Measurements from ENCODE around the gene NFIC.
"Not testable (repeated sequence)": the region's sequence is repeated elsewhere in the genome, so short reads cannot be mapped to it uniquely, and the experiment has no call there.

Gene NFIC

GRCh38 chr19:3450796-3451411, 84.5 kb downstream of the NFIC start:
- Histone ChIP-seq H3K36me3 (ENCODE audit: control insufficient read depth, insufficient read depth, low read length) (no peaks in the 10 kb centered on the region), H3K4me1 (ENCODE audit: control insufficient read depth, insufficient read depth, low read length) (no peaks in the 10 kb centered on the region), H3K4me3 (ENCODE audit: low read depth, low read length) (no peak overlapping the region), H3K9ac (ENCODE audit: low read depth, low read length) (no peak overlapping the region), H3K9me3 (ENCODE audit: control insufficient read depth, insufficient read depth, low read length) (no peaks in the 10 kb centered on the region), H3K27me3 (ENCODE audit: control insufficient read depth, insufficient read depth, low read length) (no peaks in the 10 kb centered on the region)

GRCh38 chr19:3451451-3451866, 85.1 kb downstream of the NFIC start:
- Histone ChIP-seq H3K4me3 (ENCODE audit: low read depth, low read length) (no peak overlapping the region), H3K4me1 (ENCODE audit: control insufficient read depth, insufficient read depth, low read length) (no peaks in the 10 kb centered on the region), H3K27me3 (ENCODE audit: control insufficient read depth, insufficient read depth, low read length) (no peaks in the 10 kb centered on the region), H3K9ac (ENCODE audit: low read depth, low read length) (no peak overlapping the region), H3K36me3 (ENCODE audit: control insufficient read depth, insufficient read depth, low read length) (no peaks in the 10 kb centered on the region), H3K9me3 (ENCODE audit: control insufficient read depth, insufficient read depth, low read length) (no peaks in the 10 kb centered on the region)

GRCh38 chr19:3452171-3452941, 86.0 kb downstream of the NFIC start:
- Histone ChIP-seq H3K4me3 (ENCODE audit: low read depth, low read length) (no peak overlapping the region), H3K27me3 (ENCODE audit: control insufficient read depth, insufficient read depth, low read length) (peaks cover 2% of the 10 kb centered on the region), H3K9ac (ENCODE audit: low read depth, low read length) (no peak overlapping the region), H3K4me1 (ENCODE audit: control insufficient read depth, insufficient read depth, low read length) (no peaks in the 10 kb centered on the region), H3K9me3 (ENCODE audit: control insufficient read depth, insufficient read depth, low read length) (no peaks in the 10 kb centered on the region), H3K36me3 (ENCODE audit: control insufficient read depth, insufficient read depth, low read length) (no peaks in the 10 kb centered on the region)

GRCh38 chr19:3452942-3453214, 86.5 kb downstream of the NFIC start:
- H3K4me1 ChIP-seq (ENCODE audit: control insufficient read depth, insufficient read depth, low read length); H3K36me3 ChIP-seq (ENCODE audit: control insufficient read depth, insufficient read depth, low read length); H3K27me3 ChIP-seq (ENCODE audit: control insufficient read depth, insufficient read depth, low read length); H3K9me3 ChIP-seq (ENCODE audit: control insufficient read depth, insufficient read depth, low read length); H3K4me3 ChIP-seq (ENCODE audit: low read depth, low read length); H3K9ac ChIP-seq (ENCODE audit: low read depth, low read length): not testable (repeated sequence)

- peaks cover 16% of the 10 kb centered on the region for H3K27me3 ChIP-seq (ENCODE audit: control insufficient read depth, insufficient read depth, low read length)
- H3K4me3 ChIP-seq (ENCODE audit: low read depth, low read length), result no peak overlapping the region
- no peaks in the 10 kb centered on the region for H3K9me3 ChIP-seq (ENCODE audit: control insufficient read depth, insufficient read depth, low read length)
- no peaks in the 10 kb centered on the region for H3K4me1 ChIP-seq (ENCODE audit: control insufficient read depth, insufficient read depth, low read length)
- H3K36me3 ChIP-seq (ENCODE audit: control insufficient read depth, insufficient read depth, low read length), result no peaks in the 10 kb centered on the region
- no peak overlapping the region for H3K9ac ChIP-seq (ENCODE audit: low read depth, low read length)
Observed at GRCh38 chr19:3453840-3454239, 87.5 kb downstream of the NFIC start.

- no peaks in the 10 kb centered on the region for H3K36me3 ChIP-seq (ENCODE audit: control insufficient read depth, insufficient read depth, low read length)
- peaks cover 18% of the 10 kb centered on the region for H3K27me3 ChIP-seq (ENCODE audit: control insufficient read depth, insufficient read depth, low read length)
- H3K9ac ChIP-seq (ENCODE audit: low read depth, low read length), result no peak overlapping the region
- H3K4me3 ChIP-seq (ENCODE audit: low read depth, low read length), result no peak overlapping the region
- H3K9me3 ChIP-seq (ENCODE audit: control insufficient read depth, insufficient read depth, low read length), result no peaks in the 10 kb centered on the region
- H3K4me1 ChIP-seq (ENCODE audit: control insufficient read depth, insufficient read depth, low read length), result no peaks in the 10 kb centered on the region
Observed at GRCh38 chr19:3454656-3455392, 88.4 kb downstream of the NFIC start.

GRCh38 chr19:3455393-3455955, 89.1 kb downstream of the NFIC start:
- no peaks in the 10 kb centered on the region for H3K4me1 ChIP-seq (ENCODE audit: control insufficient read depth, insufficient read depth, low read length)
- H3K9me3 ChIP-seq (ENCODE audit: control insufficient read depth, insufficient read depth, low read length), result no peaks in the 10 kb centered on the region
- no peak overlapping the region for H3K4me3 ChIP-seq (ENCODE audit: low read depth, low read length)
- H3K9ac ChIP-seq (ENCODE audit: low read depth, low read length), result no peak overlapping the region
- no peaks in the 10 kb centered on the region for H3K36me3 ChIP-seq (ENCODE audit: control insufficient read depth, insufficient read depth, low read length)
- peaks cover 25% of the 10 kb centered on the region for H3K27me3 ChIP-seq (ENCODE audit: control insufficient read depth, insufficient read depth, low read length)

GRCh38 chr19:3455960-3456601, 89.7 kb downstream of the NFIC start:
- Histone ChIP-seq H3K9ac (ENCODE audit: low read depth, low read length) (no peak overlapping the region), H3K4me1 (ENCODE audit: control insufficient read depth, insufficient read depth, low read length) (no peaks in the 10 kb centered on the region), H3K36me3 (ENCODE audit: control insufficient read depth, insufficient read depth, low read length) (no peaks in the 10 kb centered on the region), H3K4me3 (ENCODE audit: low read depth, low read length) (no peak overlapping the region), H3K27me3 (ENCODE audit: control insufficient read depth, insufficient read depth, low read length) (peaks cover 30% of the 10 kb centered on the region), H3K9me3 (ENCODE audit: control insufficient read depth, insufficient read depth, low read length) (no peaks in the 10 kb centered on the region)

GRCh38 chr19:3456925-3457527, 90.6 kb downstream of the NFIC start:
- no peak overlapping the region for H3K9ac ChIP-seq (ENCODE audit: low read depth, low read length)
- no peaks in the 10 kb centered on the region for H3K9me3 ChIP-seq (ENCODE audit: control insufficient read depth, insufficient read depth, low read length)
- no peaks in the 10 kb centered on the region for H3K36me3 ChIP-seq (ENCODE audit: control insufficient read depth, insufficient read depth, low read length)
- H3K4me1 ChIP-seq (ENCODE audit: control insufficient read depth, insufficient read depth, low read length), result no peaks in the 10 kb centered on the region
- peaks cover 34% of the 10 kb centered on the region for H3K27me3 ChIP-seq (ENCODE audit: control insufficient read depth, insufficient read depth, low read length)
- H3K4me3 ChIP-seq (ENCODE audit: low read depth, low read length), result peak overlapping the region; percentile 13

GRCh38 chr19:3457528-3458228, 91.3 kb downstream of the NFIC start:
- H3K4me3 ChIP-seq (ENCODE audit: low read depth, low read length), result peak overlapping the region; percentile 13
- H3K27me3 ChIP-seq (ENCODE audit: control insufficient read depth, insufficient read depth, low read length), result peaks cover 41% of the 10 kb centered on the region
- no peak overlapping the region for H3K9ac ChIP-seq (ENCODE audit: low read depth, low read length)

More at GRCh38 chr19:3457528-3458228, 91.3 kb downstream of the NFIC start:
- Histone ChIP-seq H3K9me3 (ENCODE audit: control insufficient read depth, insufficient read depth, low read length) (no peaks in the 10 kb centered on the region), H3K36me3 (ENCODE audit: control insufficient read depth, insufficient read depth, low read length) (no peaks in the 10 kb centered on the region), H3K4me1 (ENCODE audit: control insufficient read depth, insufficient read depth, low read length) (no peaks in the 10 kb centered on the region)

Measured in iPS-15b (cell line).